Renal cortex interstitium (tissue), 11 donors: ENCODE results near the gene FADS2. TPM values are rescaled to one million over a fixed set of nuclear protein-coding genes. Genes with fewer than 3 reads are reported as not detected.

Experiments used
- DNase-seq, 11 donors: peaks; one replicate each; pipeline ENCODE4 v3.0.0-alpha.2; 2013; ENCODE audit warnings: low read depth in 9 of 11, low spot score in 4 of 11; ENCODE audit errors: extremely low read depth in 1 of 11
- polyA plus RNA-seq, 3 donors: library from polyadenylated mRNA; unstranded; fragments of 120-200 nt; gene quantifications; one replicate each; pipeline ENCODE4 v1.2.1, GENCODE V29; 2013; ENCODE audit not compliant: insufficient read length in 3 of 3

FADS2 gene
- polyA plus RNA-seq, 3 donors = 95.4 to 118 (median 113) TPM

GRCh38 chr11:61854206-61854895 is 26.3 kb downstream of the FADS2 start:
- no peak for DNase-seq

- no peak for DNase-seq
Measured at GRCh38 chr11:61854966-61855714, 27.0 kb downstream of the FADS2 start.

- DNase-seq = no peak
Measured at GRCh38 chr11:61855939-61856680, 28.0 kb downstream of the FADS2 start.

- DNase-seq = no peak
Measured at GRCh38 chr11:61860054-61860903, 32.2 kb downstream of the FADS2 start.

GRCh38 chr11:61861634-61862033 is 33.5 kb downstream of the FADS2 start:
- DNase-seq = no peak

GRCh38 chr11:61862714-61863547 is 34.8 kb downstream of the FADS2 start:
- no peak for DNase-seq

- no peak for DNase-seq
Measured at GRCh38 chr11:61863548-61864081, 35.5 kb downstream of the FADS2 start.

- no peak for DNase-seq
Measured at GRCh38 chr11:61864814-61865775, 37.0 kb downstream of the FADS2 start.

- DNase-seq = no peak
Measured at GRCh38 chr11:61866231-61866957, 38.3 kb downstream of the FADS2 start.

- no peak for DNase-seq
Measured at GRCh38 chr11:61866958-61867343, 38.9 kb downstream of the FADS2 start.

GRCh38 chr11:61868571-61869428 is 40.7 kb downstream of the FADS2 start:
- no peak for DNase-seq

- no peak for DNase-seq
Measured at GRCh38 chr11:61869429-61869707, 41.3 kb downstream of the FADS2 start.

- no peak for DNase-seq
Measured at GRCh38 chr11:61869708-61870451, 41.8 kb downstream of the FADS2 start.

- peak in 3 of 11 donors; percentile 9 to 21 (median 19) for DNase-seq
Measured at GRCh38 chr11:61870541-61871031, 42.5 kb downstream of the FADS2 start.

GRCh38 chr11:61871158-61871597 is 43.1 kb downstream of the FADS2 start:
- DNase-seq = peak in 10 of 11 donors; percentile 47 to 70 (median 56)
